ENCODE measurements around the gene THSD4. TPM values are rescaled to one million over a fixed set of nuclear protein-coding genes. Genes with fewer than 3 reads are reported as not detected.

Gene THSD4
- total and polyA plus RNA-seq, 2 of the 8 experiments (the other 6 are each of a cell fraction or from before 2014, with no cell fraction given): 2.5 to 6.2 TPM

DNA sequence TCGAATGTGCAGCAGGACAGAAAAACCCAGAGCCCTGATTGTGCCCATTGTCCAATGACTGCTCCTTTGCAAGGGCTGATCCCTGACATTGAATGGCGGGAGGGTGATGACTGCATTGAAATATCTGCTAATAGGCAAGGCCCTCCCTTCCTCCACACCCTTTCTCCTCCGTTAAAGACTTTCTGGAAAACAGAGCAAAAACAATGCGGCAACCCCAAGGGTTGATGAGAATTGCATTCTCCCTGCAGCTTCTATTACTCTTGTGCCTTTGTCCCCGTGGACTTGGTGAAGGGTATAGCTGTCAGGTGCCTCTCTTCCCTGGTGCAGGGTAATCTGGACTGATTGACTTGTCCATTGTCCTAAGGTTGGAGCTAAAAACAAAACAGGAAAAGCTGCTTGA lies 71.8 kb downstream of the THSD4 start:
- H3K4ac ChIP-seq (replicated peaks; ENCODE audit: insufficient read length, low read depth, low read length): no peak overlapping the region
- H3K14ac ChIP-seq (ENCODE audit: insufficient read length): no peak overlapping the region
- ChIA-PET POLR2A (ENCODE audit: partially characterized antibody) (no interaction called here), CTCF (ENCODE audit: partially characterized antibody) (interaction anchor here (1.2 to 1.4 kb wide), 2 partner anchors 15 to 61 kb away, joined by 3 to 6 read pairs; no protein-coding TSS in a partner anchor)
- H3K4me3 ChIP-seq (ENCODE audit: extremely low read depth in 1 of 4, insufficient read depth in 2 of 4, low read depth in 3 of 4, low read length in 4 of 4): no peak overlapping the region
- no peak overlapping the region for H2BK5ac ChIP-seq (ENCODE audit: low read depth, low read length)
- H3K79me1 ChIP-seq (ENCODE audit: low read depth, low read length): no peaks in the 10 kb centered on the region
- H3K4me2 ChIP-seq (ENCODE audit: insufficient read depth in 1 of 2, low read depth in 2 of 2, low read length in 2 of 2): peak overlapping the region in 1 of 2 experiments; percentile 40; a peak in 2 of 4 replicates
- H4K8ac ChIP-seq (ENCODE audit: extremely low read depth, insufficient read depth, low read length): no peak overlapping the region
- no peaks in the 10 kb centered on the region for H3K23me2 ChIP-seq (ENCODE audit: low read depth, low read length)
- H2BK15ac ChIP-seq (ENCODE audit: low read length): no peak overlapping the region; the same call in 1 of the 2 replicates
- H2BK120ac ChIP-seq (replicated peaks; ENCODE audit: low read depth, low read length): no peak overlapping the region
- FAIRE-seq: no peak
- H3K27me3 ChIP-seq (replicated peaks in 1 of 4; ENCODE audit: control insufficient read depth in 3 of 4, extremely low read depth in 1 of 4, insufficient read depth in 3 of 4, low read length in 3 of 4): no peaks in the 10 kb centered on the region
- peak overlapping the region; percentile 5; the same call in 1 of the 2 replicates for H3K18ac ChIP-seq (ENCODE audit: extremely low read depth, low read length)
- no peaks in the 10 kb centered on the region for H3K36me3 ChIP-seq (ENCODE audit: control insufficient read depth in 2 of 4, insufficient read depth in 4 of 4, low read length in 3 of 4)
- peak overlapping the region; percentile 60 for H2BK12ac ChIP-seq (ENCODE audit: low read depth, low read length)
- DNase-seq (ENCODE audit: low read depth in 1 of 2, low spot score in 2 of 2): no peak
- no peak overlapping the region; the same call in 1 of the 2 replicates for H2BK20ac ChIP-seq (ENCODE audit: low read length)
- H3K23ac ChIP-seq (ENCODE audit: insufficient read length): no peak overlapping the region
- H3K79me2 ChIP-seq (ENCODE audit: control insufficient read depth in 1 of 2, insufficient read depth in 2 of 2, low read length in 2 of 2): no peaks in the 10 kb centered on the region
- no peak overlapping the region for H2AFZ ChIP-seq (ENCODE audit: low read length)
- H3K4me1 ChIP-seq (replicated peaks in 1 of 4; ENCODE audit: control insufficient read depth in 3 of 4, insufficient read depth in 4 of 4, low read length in 3 of 4): peaks cover 2 to 9% (median 6%) of the 10 kb centered on the region in 4 experiments; a peak in 5 of 7 replicates
- no peak overlapping the region for H3K9ac ChIP-seq (replicated peaks in 1 of 4; ENCODE audit: extremely low read depth in 1 of 4, low read depth in 3 of 4, low read length in 3 of 4)
- H2AK5ac ChIP-seq (ENCODE audit: low read depth, low read length): no peak overlapping the region
- H4K20me1 ChIP-seq (replicated peaks in 1 of 2; ENCODE audit: control insufficient read depth in 1 of 2, insufficient read depth in 2 of 2, low read length in 2 of 2): no peaks in the 10 kb centered on the region
- H4K5ac ChIP-seq (ENCODE audit: insufficient read length, low read depth, low read length): no peak overlapping the region
- no peak overlapping the region for H3K27ac ChIP-seq (ENCODE audit: low read depth, low read length)
- H4K91ac ChIP-seq (replicated peaks; ENCODE audit: insufficient read length, low read length): no peak overlapping the region
- 66% methylated on average over 5 of the region's 5 CpGs; no CpG with 5 or more reads in 1 of the 2 experiments for WGBS, 2 experiments (ENCODE audit: extremely low coverage in 1 of 2, insufficient coverage in 1 of 2, insufficient read length in 1 of 2, insufficient replicate concordance in 2 of 2, low coverage in 1 of 2, low lambda C conversion rate in 2 of 2, missing lambda C conversion rate in 1 of 2)
- no peaks in the 10 kb centered on the region for H3K9me3 ChIP-seq (ENCODE audit: insufficient read depth in 2 of 2, low read depth in 1 of 2, low read length in 1 of 2)
- no peak overlapping the region for H3K56ac ChIP-seq (replicated peaks; ENCODE audit: insufficient read length, low read depth, low read length)
- TF ChIP-seq, protein P1, sequence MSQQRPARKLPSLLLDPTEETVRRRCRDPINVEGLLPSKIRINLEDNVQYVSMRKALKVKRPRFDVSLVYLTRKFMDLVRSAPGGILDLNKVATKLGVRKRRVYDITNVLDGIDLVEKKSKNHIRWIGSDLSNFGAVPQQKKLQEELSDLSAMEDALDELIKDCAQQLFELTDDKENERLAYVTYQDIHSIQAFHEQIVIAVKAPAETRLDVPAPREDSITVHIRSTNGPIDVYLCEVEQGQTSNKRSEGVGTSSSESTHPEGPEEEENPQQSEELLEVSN (IDR thresholded peaks at IDR 0.05): no peak
- TF ChIP-seq SRF (IDR thresholded peaks at IDR 0.05; ENCODE audit: low read depth, low read length): no peak
- TF ChIP-seq POLR2AphosphoS5 (IDR thresholded peaks at IDR 0.05; ENCODE audit: low read depth, low read length): no peak
- no peak for TF ChIP-seq YY1 (IDR thresholded peaks at IDR 0.05; ENCODE audit: low read depth, low read length)
- TF ChIP-seq SAP30 (IDR thresholded peaks at IDR 0.05; ENCODE audit: insufficient read depth, insufficient replicate concordance, low read length): no peak
- no peak for TF ChIP-seq RXRA (IDR thresholded peaks at IDR 0.05; ENCODE audit: insufficient read depth, low read depth, low read length)
- TF ChIP-seq ZNF274 (IDR thresholded peaks at IDR 0.05; ENCODE audit: borderline replicate concordance, extremely low read depth, low read length): no peak

All from H1 (cell line).